Measurements from ENCODE around the gene USP9Y. TPM values are rescaled to one million over a fixed set of nuclear protein-coding genes. Genes with fewer than 3 reads are reported as not detected.

The USP9Y gene
- total and polyA plus RNA-seq, 10 donors: 0.17 to 33.5 (median 24.5) TPM; not detected in 5

DNA sequence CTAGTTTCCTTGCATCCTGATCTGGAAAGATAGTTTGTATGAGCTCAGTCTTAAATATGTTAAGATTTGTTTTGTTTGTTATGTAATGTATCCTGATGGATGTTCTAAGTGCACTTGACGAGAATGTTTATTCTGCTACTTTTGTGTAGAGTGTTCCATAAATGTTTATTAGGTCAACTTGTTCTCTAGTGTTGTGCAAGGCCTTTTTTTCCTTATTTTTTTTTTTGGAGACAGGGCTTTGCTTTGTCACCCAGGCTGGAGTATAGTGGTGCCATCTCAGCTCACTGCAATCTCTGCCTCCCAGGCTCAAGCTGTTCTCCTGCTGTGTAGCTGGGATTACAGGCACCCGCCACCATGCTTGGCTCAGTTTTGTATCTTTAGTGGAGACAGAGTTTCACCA is 28.7 kb downstream of the USP9Y start:
- WGBS, 5 donors: 91 to 100% (median 97%) methylated on average over 2 of the region's 2 CpGs; no CpG with 5 or more reads in 2 of the 5 donors
- peaks cover 0 to 36% (median 0%) of the 10 kb centered on the region in 6 donors for H3K36me3 ChIP-seq
- TF ChIP-seq, protein P1, sequence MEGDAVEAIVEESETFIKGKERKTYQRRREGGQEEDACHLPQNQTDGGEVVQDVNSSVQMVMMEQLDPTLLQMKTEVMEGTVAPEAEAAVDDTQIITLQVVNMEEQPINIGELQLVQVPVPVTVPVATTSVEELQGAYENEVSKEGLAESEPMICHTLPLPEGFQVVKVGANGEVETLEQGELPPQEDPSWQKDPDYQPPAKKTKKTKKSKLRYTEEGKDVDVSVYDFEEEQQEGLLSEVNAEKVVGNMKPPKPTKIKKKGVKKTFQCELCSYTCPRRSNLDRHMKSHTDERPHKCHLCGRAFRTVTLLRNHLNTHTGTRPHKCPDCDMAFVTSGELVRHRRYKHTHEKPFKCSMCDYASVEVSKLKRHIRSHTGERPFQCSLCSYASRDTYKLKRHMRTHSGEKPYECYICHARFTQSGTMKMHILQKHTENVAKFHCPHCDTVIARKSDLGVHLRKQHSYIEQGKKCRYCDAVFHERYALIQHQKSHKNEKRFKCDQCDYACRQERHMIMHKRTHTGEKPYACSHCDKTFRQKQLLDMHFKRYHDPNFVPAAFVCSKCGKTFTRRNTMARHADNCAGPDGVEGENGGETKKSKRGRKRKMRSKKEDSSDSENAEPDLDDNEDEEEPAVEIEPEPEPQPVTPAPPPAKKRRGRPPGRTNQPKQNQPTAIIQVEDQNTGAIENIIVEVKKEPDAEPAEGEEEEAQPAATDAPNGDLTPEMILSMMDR (IDR thresholded peaks at IDR 0.05 in 8 of 11, conservative IDR thresholded peaks at IDR 0.05 in 3 of 11): no peak
- no peak for TF ChIP-seq POLR2AphosphoS5 (IDR thresholded peaks at IDR 0.05)
- TF ChIP-seq POLR2A (IDR thresholded peaks at IDR 0.05): no peak
- no peak overlapping the region for H3K27ac ChIP-seq
- no peaks in the 10 kb centered on the region for H3K9me3 ChIP-seq
- H3K27me3 ChIP-seq (replicated peaks in 1 of 7): no peaks in the 10 kb centered on the region
- H3K4me3 ChIP-seq: no peak overlapping the region
- H3K4me1 ChIP-seq: no peaks in the 10 kb centered on the region
- DNase-seq: no peak
- intact Hi-C loops (cut with DNase I; ENCODE audit: low total_unique reads): no loop called here

DNA sequence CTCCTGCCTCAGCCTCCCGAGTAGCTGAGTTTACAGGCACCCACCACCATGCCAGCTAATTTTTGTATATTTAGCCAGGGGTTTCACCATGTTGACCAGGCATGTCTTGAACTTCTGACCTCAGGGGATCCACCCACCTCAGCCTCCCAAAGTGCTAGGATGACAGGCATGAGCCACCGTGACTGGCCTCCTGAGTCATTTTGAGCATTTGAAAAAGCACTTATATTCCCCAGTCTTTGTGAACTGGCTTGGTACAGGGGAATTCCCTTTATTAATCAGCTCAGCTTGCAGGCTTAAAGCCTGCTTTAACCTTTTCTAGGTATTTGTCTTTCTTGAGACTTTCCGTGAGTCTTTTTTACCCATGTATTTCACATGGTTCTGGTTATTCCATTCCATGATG is 32.6 kb downstream of the USP9Y start:
- intact Hi-C loops (cut with DNase I; ENCODE audit: low total_unique reads): no loop called here
- no peak overlapping the region for H3K4me3 ChIP-seq
- H3K4me1 ChIP-seq: no peaks in the 10 kb centered on the region
- H3K27me3 ChIP-seq (replicated peaks in 1 of 7): no peaks in the 10 kb centered on the region
- H3K9me3 ChIP-seq: no peaks in the 10 kb centered on the region
- no peak for DNase-seq
- WGBS, 5 donors: 72 to 85% (median 77%) methylated on average over 2 to 3 of the region's 3 CpGs; no CpG with 5 or more reads in 2 of the 5 donors
- peaks cover 0 to 20% (median 0%) of the 10 kb centered on the region in 6 donors for H3K36me3 ChIP-seq
- no peak overlapping the region for H3K27ac ChIP-seq
- TF ChIP-seq POLR2AphosphoS5 (IDR thresholded peaks at IDR 0.05): no peak

DNA sequence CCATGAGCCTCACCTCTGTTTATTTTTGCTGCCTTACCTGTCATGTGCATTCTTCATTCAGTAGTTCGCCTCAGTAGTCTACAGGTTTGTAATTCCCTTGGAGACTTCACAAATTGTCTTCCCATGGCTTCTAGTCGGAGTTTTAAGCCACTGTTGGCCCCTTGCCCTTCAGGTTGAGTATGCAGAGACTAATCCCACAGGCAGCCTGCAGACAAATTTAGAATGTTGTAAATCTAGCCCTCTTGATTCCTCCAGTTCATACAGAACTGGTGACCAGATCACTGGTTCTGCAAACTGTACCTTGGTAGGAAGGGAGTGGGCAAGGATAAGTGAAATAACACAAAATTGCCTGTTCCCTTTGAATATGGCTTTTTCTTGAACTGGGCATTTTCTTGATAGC is 33.0 kb downstream of the USP9Y start:
- no peak for TF ChIP-seq POLR2A (IDR thresholded peaks at IDR 0.05)
- TF ChIP-seq, protein P1 (IDR thresholded peaks at IDR 0.05 in 8 of 11, conservative IDR thresholded peaks at IDR 0.05 in 3 of 11): no peak
- TF ChIP-seq POLR2AphosphoS5 (IDR thresholded peaks at IDR 0.05): no peak
- no peak overlapping the region for H3K27ac ChIP-seq
- WGBS, 5 donors: 93 to 97% (median 94%) methylated on average over 2 of the region's 2 CpGs; no CpG with 5 or more reads in 2 of the 5 donors
- H3K4me3 ChIP-seq: no peak overlapping the region
- no peak for DNase-seq
- no peaks in the 10 kb centered on the region for H3K4me1 ChIP-seq
- peaks cover 0 to 24% (median 0%) of the 10 kb centered on the region in 6 donors for H3K36me3 ChIP-seq
- intact Hi-C loops (cut with DNase I; ENCODE audit: low total_unique reads): no loop called here
- no peaks in the 10 kb centered on the region for H3K27me3 ChIP-seq (replicated peaks in 1 of 7)
- no peaks in the 10 kb centered on the region for H3K9me3 ChIP-seq

DNA sequence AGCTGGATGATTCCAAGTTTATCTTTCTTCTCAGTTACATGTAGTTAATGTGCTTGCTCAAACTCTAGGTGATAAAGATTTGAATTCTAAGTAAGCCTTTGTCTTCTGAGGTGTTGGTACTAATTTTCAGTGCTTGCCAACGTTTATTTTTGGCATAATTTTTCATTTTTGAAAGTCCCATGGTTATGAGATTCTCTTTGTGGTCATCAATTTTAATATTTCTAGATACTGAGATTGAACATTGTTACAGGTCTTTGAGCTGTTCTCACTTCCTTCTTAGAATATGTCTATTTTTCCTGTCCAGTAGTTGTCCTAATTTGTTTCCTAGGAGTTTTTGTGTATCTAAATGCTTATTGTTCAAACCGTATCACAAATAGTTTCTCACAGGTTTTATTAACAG is 40.4 kb downstream of the USP9Y start:
- 80 to 89% (median 89%) methylated on average over 2 of the region's 2 CpGs; no CpG with 5 or more reads in 2 of the 5 donors for WGBS, 5 donors
- TF ChIP-seq, protein P1 (IDR thresholded peaks at IDR 0.05 in 8 of 11, conservative IDR thresholded peaks at IDR 0.05 in 3 of 11): no peak
- no peak for TF ChIP-seq POLR2A (IDR thresholded peaks at IDR 0.05)
- H3K4me1 ChIP-seq: no peaks in the 10 kb centered on the region
- H3K9me3 ChIP-seq: no peaks in the 10 kb centered on the region
- no peak overlapping the region for H3K27ac ChIP-seq
- intact Hi-C loops (cut with DNase I; ENCODE audit: low total_unique reads): no loop called here
- peaks cover 0 to 63% (median 0%) of the 10 kb centered on the region in 6 donors for H3K36me3 ChIP-seq
- no peak overlapping the region for H3K4me3 ChIP-seq
- DNase-seq: no peak
- no peaks in the 10 kb centered on the region for H3K27me3 ChIP-seq (replicated peaks in 1 of 7)

DNA sequence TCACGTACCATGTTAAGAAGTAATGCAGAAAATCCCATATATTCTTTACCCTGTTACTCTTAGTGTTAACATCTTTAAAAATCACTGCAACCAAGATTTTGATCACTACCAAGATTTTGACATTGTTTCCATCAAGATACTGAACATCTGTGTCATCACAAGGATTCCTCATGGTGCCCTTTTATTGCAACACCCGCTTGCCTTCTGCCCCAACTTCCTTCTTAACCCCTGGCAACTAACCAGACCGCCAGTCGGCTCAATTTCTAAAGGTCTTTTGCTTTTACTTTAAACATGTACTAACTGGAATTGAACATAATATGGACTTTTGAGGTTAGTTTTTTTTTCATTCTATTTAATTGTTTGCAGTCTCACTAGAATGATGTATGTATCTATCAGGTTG is 41.7 kb downstream of the USP9Y start:
- TF ChIP-seq, protein P1 (IDR thresholded peaks at IDR 0.05 in 8 of 11, conservative IDR thresholded peaks at IDR 0.05 in 3 of 11): no peak
- TF ChIP-seq POLR2A (IDR thresholded peaks at IDR 0.05) (no peak), POLR2AphosphoS5 (IDR thresholded peaks at IDR 0.05) (no peak)
- H3K4me1 ChIP-seq: no peaks in the 10 kb centered on the region
- intact Hi-C loops (cut with DNase I; ENCODE audit: low total_unique reads): no loop called here

More for the DNA sequence above, 41.7 kb downstream of the USP9Y start:
- H3K36me3 ChIP-seq: peaks cover 0 to 58% (median 0%) of the 10 kb centered on the region in 6 donors
- no peak for DNase-seq
- H3K27me3 ChIP-seq (replicated peaks in 1 of 7): no peaks in the 10 kb centered on the region
- H3K9me3 ChIP-seq: no peaks in the 10 kb centered on the region
- H3K27ac ChIP-seq: no peak overlapping the region
- no peak overlapping the region for H3K4me3 ChIP-seq
- 54 to 84% (median 66%) methylated on average over 4 of the region's 4 CpGs; no CpG with 5 or more reads in 2 of the 5 donors for WGBS, 5 donors

Data from spleen (tissue), 11 donors.